Mesenteric fat pad (tissue), 1 donor: ENCODE data around the gene RIPOR1. TPM values are rescaled to one million over a fixed set of nuclear protein-coding genes. Genes with fewer than 3 reads are reported as not detected.

Source experiments
- DNase-seq: peaks from one replicate; pipeline ENCODE4 v3.0.0-alpha.2; 2020; ENCODE audit warnings: low spot score
- total RNA-seq: library from RNA; stranded (reverse); fragmentation: NEBNext Ultra II Directional; extraction: Animal tissue kit (Norgen Biotek cat#: 25700); gene quantifications from one replicate; pipeline ENCODE4 v1.2.1, GENCODE V29; 2021
- donor health status: DM: yes; HTN: yes; CAD: no.

Gene RIPOR1
- total RNA-seq, 1 donor from 2014 or later = 107 TPM

DNA sequence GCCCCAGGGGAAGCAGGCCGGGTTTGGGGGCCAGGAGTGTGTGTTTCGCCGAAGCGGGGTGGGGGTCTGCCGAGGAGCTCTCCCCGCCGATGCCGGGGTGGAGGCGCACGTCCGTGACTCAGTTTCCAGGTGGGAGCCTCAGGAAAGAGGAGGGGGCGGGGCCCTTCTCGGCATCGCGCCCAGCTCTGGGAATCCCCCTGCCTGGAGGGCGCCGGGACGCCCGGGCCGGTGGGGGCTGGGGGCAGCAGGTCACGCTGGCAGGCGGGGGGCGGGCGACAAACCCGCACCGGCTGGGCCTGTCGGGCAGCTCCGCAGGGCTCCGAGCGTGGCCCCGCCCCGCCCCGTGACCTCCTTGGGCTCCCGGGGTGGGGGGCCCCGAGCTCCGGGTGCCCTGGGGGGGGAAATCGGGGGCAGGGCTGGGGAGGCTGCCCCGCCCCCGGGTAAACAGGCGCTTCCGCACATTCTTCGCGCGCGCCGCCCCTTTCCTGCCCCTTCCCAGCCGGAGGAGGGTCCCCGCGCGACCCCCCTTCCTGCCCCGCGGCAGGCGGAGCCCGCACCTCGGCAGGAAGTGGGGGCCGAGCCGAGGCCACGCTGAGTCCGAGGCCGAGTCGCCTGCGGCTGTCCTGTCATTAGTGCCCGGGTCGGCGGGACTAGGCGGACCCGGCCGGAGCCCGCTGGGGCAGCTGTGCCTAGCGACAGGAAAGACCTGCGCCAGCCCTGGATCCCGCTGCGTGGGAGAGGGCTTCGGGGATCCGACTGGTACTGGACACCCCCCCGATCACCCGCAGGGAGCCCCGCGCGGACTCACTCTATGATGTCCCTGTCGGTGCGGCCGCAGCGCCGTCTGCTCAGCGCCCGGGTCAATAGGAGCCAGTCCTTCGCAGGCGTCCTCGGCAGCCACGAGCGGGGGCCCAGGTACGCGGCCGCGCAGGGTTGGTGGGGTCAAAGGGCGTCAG lies 9.3 kb downstream of the RIPOR1 start:
- peak; percentile 92 for DNase-seq

GRCh38 chr16:67538666-67539101 lies 10.1 kb downstream of the RIPOR1 start:
- no peak for DNase-seq

DNA sequence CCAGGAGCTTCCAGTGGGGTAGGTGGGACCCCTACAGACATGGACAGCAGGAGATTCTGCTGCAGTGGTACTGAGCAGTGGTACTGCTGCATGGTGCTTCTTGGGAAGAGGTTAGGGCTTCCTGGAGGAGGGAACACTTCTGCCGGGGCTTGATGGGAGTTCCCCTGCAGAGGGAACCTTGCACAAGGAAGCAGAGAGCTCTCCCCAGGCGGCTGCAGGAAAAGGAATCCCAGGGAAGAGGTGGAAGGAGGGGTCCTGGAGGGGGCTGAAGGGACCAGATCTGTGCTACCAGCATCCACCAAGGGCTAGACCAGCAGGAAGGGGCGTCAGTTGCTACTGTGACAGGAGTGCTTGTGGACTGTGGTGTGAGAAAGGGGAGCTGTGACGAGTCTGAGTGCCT lies 10.6 kb downstream of the RIPOR1 start:
- DNase-seq = no peak

GRCh38 chr16:67539691-67540635 lies 11.3 kb downstream of the RIPOR1 start:
- no peak for DNase-seq

DNA sequence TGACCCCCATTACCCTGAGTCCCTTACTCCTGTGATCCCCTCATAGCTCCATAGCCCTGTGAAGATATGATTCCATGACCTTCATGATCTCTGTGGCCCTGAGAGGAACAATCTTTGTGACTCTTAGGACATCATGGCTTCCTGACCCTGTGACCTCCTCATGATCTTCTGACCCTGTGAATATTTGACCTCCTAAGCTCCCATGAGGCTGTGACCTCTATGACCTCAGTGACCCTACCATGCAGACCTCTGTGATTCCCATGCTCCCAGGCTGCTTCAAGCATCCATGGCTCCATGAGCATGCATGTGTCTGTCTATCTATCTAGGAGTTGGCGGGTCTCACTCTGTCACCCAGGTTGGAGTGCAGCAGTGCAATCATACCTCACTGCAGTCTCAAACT lies 12.1 kb downstream of the RIPOR1 start:
- no peak for DNase-seq

DNA sequence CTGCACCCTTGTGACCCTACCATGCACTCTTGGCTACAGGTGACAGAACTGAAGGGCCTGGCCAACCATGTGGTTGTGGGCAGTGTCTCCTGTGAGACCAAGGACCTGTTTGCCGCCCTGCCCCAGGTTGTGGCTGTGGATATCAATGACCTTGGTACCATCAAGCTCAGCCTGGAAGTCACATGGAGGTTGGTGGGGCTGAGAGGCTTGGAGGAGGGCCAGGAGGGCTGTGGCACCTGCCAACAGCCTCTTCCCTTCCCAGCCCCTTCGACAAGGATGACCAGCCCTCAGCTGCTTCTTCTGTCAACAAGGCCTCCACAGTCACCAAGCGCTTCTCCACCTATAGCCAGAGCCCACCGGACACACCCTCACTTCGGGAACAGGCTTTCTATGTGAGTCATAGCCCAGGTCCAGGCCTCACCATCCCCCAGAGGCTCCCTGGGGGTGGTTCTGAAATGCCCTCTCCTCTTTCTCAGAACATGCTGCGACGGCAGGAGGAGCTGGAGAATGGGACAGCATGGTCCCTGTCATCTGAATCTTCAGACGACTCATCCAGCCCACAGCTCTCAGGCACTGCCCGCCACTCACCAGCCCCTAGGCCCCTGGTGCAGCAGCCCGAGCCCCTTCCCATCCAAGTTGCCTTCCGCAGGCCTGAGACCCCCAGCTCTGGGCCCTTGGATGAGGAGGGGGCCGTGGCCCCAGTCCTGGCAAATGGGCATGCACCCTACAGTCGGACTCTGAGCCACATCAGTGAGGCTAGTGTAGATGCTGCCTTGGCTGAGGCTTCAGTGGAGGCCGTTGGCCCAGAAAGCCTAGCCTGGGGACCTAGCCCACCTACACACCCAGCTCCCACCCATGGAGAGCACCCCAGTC lies 13.0 kb downstream of the RIPOR1 start:
- DNase-seq = no peak

DNA sequence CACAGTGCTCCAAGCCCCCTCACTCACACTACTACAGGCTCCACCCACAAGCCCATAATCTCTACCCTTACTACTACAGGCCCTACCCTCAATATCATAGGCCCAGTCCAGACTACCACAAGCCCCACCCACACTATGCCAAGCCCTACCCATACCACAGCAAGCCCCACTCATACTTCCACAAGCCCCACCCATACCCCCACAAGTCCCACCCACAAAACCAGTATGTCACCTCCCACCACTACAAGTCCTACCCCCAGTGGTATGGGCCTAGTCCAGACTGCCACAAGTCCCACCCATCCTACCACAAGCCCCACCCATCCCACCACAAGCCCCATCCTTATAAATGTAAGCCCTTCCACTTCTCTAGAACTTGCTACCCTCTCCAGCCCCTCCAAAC lies 13.8 kb downstream of the RIPOR1 start:
- DNase-seq = no peak

DNA sequence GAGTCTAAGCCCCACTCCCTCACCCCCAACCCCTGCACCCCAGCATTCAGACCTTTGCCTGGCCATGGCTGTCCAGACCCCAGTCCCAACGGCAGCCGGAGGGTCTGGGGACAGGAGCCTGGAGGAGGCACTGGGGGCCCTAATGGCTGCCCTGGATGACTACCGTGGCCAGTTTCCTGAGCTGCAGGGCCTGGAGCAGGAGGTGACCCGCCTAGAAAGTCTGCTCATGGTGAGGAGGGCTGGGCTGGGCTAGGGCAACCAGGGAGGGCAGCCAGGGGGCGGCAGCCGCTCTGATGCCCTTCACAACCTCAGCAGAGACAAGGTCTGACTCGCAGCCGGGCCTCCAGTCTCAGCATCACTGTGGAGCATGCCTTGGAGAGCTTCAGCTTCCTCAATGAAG lies 14.4 kb downstream of the RIPOR1 start:
- DNase-seq = no peak

- no peak for DNase-seq
These were observed 15.0 kb downstream of the RIPOR1 start for GRCh38 chr16:67543582-67543981.

DNA sequence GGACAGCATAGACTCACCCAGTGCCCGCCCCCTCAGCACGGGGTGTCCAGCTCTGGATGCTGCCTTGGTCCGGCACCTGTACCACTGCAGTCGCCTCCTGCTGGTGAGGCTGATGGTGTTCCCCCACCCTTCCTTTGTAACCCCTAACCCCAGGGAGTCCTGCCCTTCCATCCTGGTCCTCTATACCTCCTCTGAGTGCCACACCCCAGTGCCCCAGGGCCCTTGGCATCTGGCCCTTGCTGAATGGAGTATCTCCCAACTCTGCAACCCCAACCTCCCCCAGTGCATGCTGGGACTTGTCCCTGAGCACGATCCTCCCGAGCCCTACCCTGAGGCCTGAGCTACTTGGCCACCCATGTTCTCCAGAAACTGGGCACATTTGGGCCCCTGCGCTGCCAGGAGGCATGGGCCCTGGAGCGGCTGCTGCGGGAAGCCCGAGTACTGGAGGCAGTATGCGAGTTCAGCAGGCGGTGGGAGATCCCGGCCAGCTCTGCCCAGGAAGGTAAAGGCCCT lies 15.8 kb downstream of the RIPOR1 start:
- DNase-seq = no peak

DNA sequence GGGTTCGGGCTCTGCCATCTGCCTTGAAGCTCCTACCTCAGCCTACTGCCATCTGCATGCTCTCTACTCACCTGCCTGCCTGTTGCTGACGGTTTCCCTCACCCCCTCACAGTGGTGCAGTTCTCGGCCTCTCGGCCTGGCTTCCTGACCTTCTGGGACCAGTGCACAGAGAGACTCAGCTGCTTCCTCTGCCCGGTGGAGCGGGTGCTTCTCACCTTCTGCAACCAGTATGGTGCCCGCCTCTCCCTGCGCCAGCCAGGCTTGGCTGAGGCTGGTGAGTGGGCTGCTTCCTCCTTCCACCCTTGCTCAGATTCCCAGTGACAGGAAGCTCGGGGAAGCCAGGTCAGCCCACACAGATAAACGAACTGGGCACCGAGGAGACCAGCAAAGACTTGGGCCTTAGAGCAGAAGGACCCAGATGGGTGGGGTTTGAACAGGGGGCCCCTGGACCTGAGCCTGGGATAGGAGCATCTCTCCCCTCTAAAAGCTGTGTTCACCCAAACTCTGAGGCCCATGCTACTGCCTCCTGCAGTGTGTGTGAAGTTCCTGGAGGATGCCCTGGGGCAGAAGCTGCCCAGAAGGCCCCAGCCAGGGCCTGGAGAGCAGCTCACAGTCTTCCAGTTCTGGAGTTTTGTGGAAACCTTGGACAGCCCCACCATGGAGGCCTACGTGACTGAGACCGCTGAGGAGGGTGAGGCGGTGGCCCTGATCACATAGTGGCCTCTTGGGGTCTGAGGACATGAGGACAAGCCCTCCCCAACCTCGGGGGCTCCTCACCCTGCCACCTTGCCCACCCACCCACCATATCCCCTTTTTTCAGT lies 16.4 kb downstream of the RIPOR1 start:
- DNase-seq = no peak

GRCh38 chr16:67545665-67546024 lies 17.0 kb downstream of the RIPOR1 start:
- no peak for DNase-seq

- no peak for DNase-seq
These were observed 17.5 kb downstream of the RIPOR1 start for GRCh38 chr16:67546091-67546501.

GRCh38 chr16:67546761-67547422 lies 18.3 kb downstream of the RIPOR1 start:
- no peak for DNase-seq

DNA sequence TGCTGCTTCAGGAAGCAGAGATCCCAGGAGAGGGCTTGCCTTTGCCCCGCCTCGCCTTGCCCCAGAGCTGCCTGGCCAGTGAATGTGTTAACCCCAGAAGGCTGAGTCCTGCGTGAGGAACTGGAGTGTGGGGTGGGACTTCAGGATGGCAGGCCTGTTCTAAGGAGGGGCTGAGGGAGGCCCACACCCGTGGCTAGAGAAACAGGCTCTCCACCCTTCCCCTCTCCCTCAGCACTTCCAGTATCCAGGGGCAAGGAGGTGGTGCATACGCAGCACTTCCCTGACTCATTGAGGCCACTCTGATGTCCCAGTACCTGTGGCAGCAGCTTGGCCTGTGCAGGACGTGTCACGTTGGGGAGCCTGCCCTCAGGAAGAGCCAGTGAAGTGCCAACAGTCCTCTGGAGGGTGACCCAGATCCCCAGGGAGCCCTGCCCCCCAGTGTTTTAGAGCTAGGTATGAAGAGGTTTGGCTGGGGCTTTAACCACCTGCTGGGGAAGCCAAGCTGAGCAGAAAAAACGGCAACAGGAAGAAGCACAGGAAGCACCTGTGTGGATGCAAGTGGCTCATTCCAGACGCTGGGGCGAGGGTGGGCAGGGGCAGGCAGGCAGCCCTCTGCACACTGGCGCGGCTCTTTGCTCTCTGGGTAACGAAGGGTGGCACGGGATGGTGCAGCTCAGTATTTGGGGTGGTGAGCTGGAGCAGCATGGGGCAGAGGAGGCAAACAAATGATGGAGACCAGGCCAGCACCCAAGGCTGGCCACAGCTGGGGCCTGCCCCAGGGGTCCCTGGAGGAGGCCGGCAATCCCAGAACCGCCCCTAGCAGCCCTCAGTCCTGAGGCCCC lies 19.0 kb downstream of the RIPOR1 start:
- no peak for DNase-seq

DNA sequence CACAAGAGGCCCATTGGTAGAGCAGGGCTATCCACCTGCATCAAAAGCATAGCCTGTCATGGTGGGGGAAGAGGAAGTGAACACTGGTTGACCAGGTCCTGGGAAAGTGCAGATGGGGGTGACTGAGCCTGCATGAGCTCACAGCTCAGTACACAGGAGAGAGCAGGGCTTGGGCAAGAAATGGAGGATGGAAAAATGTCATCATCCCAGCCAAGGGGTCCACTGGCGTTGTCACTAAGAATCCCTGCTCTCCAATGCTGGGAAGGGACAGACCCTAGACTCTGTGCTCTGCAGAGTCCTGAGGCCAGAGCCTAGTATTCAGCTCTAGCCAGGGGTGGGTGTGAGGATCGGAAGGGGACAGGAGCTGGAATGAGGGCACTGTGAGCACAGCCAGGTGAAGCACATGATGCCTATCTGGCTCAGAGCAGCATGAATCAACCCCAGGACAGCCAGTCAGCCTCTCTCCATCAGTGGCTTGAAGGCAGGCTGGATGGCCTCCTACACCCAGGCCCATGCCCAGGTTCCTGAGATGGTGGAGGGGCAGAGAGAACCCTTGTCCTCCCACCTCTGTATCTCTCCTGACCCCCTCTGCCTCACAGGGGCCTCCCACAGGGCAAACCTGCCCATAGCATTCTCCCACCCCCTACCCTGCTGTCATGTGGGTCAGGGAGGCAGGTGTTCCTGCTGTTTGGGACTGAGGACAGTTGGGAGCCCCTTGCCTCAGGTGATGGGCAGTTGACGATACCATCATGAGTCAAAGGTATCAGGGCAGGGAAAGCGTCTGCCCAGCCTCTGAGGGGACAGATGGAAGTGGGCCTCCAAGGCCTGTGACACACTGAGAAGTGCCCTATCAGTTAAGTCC lies 19.9 kb downstream of the RIPOR1 start:
- no peak for DNase-seq

- DNase-seq = no peak
These were observed 20.6 kb downstream of the RIPOR1 start for GRCh38 chr16:67549240-67549639.
